DND-41 (cell line): ENCODE data around the gene PDILT.

ENCODE experiments used
- ATAC-seq: fragments of 200-7000 bp; cut with Tn5 transposase; 3 replicates; pipeline ENCODE4 v1.9.1; 2021; ENCODE audit warnings: low read depth; ENCODE audit not compliant: insufficient read depth
- DNase-seq: peaks from one replicate; pipeline ENCODE4 v3.0.0-alpha.2; 2020
- H2AFZ ChIP-seq: 2 replicates; pipeline ENCODE4 v1.6.0; 2012; ENCODE audit warnings: low read depth, low read length
- H3K27ac ChIP-seq: 2 replicates; pipeline ENCODE4 v1.5.1; 2012; ENCODE audit warnings: low read length, inconsistent platforms
- H3K27me3 ChIP-seq: fragments of 200-600 bp; sonication (generic); 2 replicates; pipeline ENCODE4 v1.6.0; 2012; ENCODE audit warnings: low read length, mild to moderate bottlenecking, inconsistent platforms; ENCODE audit not compliant: insufficient read depth, poor library complexity
- H3K36me3 ChIP-seq: 2 replicates; pipeline ENCODE4 v1.5.1; 2012; ENCODE audit warnings: low read length, inconsistent platforms; ENCODE audit not compliant: insufficient read depth
- H3K4me1 ChIP-seq: 2 replicates; pipeline ENCODE4 v1.5.1; 2012; ENCODE audit warnings: mild to moderate bottlenecking, low read length; ENCODE audit not compliant: insufficient read depth
- H3K4me2 ChIP-seq: 2 replicates; pipeline ENCODE4 v1.6.0; 2012; ENCODE audit warnings: mild to moderate bottlenecking, moderate library complexity, low read length, inconsistent platforms; ENCODE audit not compliant: insufficient read depth
- H3K4me3 ChIP-seq, 2 experiments: fragments of 200-600 bp in 1 of 2; shearing (Covaris generic) in 1 of 2; 2 replicates each; pipeline ENCODE4 v1.5.1; 2012 to 2016; ENCODE audit warnings: inconsistent platforms in 2 of 2, low read length in 2 of 2, mild to moderate bottlenecking in 2 of 2, low read depth in 1 of 2, moderate library complexity in 1 of 2
- H3K79me2 ChIP-seq: 2 replicates; pipeline ENCODE4 v1.6.0; 2012; ENCODE audit warnings: low read length, inconsistent platforms; ENCODE audit not compliant: insufficient read depth
- H3K9ac ChIP-seq: 2 replicates; pipeline ENCODE4 v1.6.0; 2012; ENCODE audit warnings: low read depth, mild to moderate bottlenecking, inconsistent platforms, low read length, moderate library complexity
- H3K9me3 ChIP-seq: 2 replicates; pipeline ENCODE4 v1.5.1; 2012; ENCODE audit warnings: low read length, moderate library complexity, mild to moderate bottlenecking, inconsistent platforms; ENCODE audit not compliant: insufficient read depth, severe bottlenecking
- H4K20me1 ChIP-seq: 2 replicates; pipeline ENCODE4 v1.6.0; 2012; ENCODE audit warnings: low read length; ENCODE audit not compliant: insufficient read depth
- EZH2 ChIP-seq: IDR thresholded peaks from 3 replicates; pipeline ENCODE4 v1.6.1; 2012; ENCODE audit warnings: borderline replicate concordance, low read depth, mild to moderate bottlenecking, moderate library complexity, low read length, inconsistent platforms; ENCODE audit not compliant: severe bottlenecking
- TF ChIP-seq, protein P1 (sequence below): IDR thresholded peaks from 2 replicates; pipeline ENCODE4 v1.5.1; 2012; ENCODE audit warnings: borderline replicate concordance, low read length, moderate library complexity, mild to moderate bottlenecking; ENCODE audit not compliant: poor library complexity, severe bottlenecking; ENCODE audit errors: extremely low read depth

The PDILT gene

DNA sequence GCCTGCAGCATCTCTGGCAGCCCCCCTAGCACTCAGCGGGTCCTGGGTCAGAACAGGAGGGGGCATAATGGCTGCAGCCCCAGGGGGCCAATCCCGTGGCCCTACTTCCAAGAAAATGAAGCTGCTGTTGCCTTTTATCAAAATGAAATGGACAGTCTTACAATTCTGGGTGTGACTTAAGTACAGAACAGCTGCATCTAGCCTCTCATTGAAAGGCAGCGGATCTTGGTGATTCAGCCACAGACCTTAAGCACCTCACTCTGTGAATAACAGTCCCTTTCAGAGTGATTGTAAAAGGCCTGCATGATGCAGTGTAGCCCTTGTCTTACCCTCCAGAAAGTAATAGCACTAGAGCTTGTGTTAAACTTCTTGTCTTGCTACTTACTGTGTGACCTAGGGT is 40.5 kb downstream of the PDILT start:
- H3K9me3 ChIP-seq, result no peaks in the 10 kb centered on the region
- no peak for ATAC-seq
- no peak overlapping the region for H3K4me3 ChIP-seq
- no peaks in the 10 kb centered on the region for H3K36me3 ChIP-seq
- H4K20me1 ChIP-seq, result no peaks in the 10 kb centered on the region
- no peaks in the 10 kb centered on the region for H3K4me1 ChIP-seq
- no peak overlapping the region for H3K9ac ChIP-seq
- H3K27me3 ChIP-seq, result no peaks in the 10 kb centered on the region
- no peak overlapping the region for H2AFZ ChIP-seq
- TF ChIP-seq, protein P1, sequence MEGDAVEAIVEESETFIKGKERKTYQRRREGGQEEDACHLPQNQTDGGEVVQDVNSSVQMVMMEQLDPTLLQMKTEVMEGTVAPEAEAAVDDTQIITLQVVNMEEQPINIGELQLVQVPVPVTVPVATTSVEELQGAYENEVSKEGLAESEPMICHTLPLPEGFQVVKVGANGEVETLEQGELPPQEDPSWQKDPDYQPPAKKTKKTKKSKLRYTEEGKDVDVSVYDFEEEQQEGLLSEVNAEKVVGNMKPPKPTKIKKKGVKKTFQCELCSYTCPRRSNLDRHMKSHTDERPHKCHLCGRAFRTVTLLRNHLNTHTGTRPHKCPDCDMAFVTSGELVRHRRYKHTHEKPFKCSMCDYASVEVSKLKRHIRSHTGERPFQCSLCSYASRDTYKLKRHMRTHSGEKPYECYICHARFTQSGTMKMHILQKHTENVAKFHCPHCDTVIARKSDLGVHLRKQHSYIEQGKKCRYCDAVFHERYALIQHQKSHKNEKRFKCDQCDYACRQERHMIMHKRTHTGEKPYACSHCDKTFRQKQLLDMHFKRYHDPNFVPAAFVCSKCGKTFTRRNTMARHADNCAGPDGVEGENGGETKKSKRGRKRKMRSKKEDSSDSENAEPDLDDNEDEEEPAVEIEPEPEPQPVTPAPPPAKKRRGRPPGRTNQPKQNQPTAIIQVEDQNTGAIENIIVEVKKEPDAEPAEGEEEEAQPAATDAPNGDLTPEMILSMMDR, result no peak
- TF ChIP-seq EZH2, result no peak
- DNase-seq, result no peak
- H3K79me2 ChIP-seq, result no peaks in the 10 kb centered on the region
- no peak overlapping the region for H3K4me2 ChIP-seq
- H3K27ac ChIP-seq, result no peak overlapping the region

DNA sequence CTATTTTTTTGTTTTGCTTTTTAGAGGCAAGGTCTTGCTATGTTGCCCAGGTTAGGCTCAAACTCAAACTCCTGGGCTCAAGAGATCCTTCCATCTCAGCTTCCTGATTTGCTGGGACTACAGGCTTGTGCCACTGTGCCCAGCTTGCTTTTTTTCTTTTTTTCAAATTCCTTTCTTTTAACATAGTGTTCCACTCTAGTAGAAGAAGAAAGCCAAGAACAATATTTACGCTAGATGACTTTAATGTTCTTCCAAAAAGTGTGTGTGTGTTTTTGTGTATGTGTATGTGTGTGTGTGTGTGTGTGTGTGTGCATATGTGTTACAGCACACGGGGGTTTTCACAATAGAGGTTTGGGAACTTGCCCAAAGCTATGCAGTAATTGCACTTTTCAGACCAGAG is 41.3 kb downstream of the PDILT start:
- DNase-seq (no peak), ATAC-seq (no peak)
- Histone ChIP-seq H3K27me3 (no peaks in the 10 kb centered on the region), H3K4me2 (no peak overlapping the region), H4K20me1 (no peaks in the 10 kb centered on the region), H3K9me3 (no peaks in the 10 kb centered on the region), H3K36me3 (no peaks in the 10 kb centered on the region), H3K9ac (no peak overlapping the region), H3K27ac (no peak overlapping the region), H3K4me1 (no peaks in the 10 kb centered on the region), H2AFZ (no peak overlapping the region), H3K79me2 (no peaks in the 10 kb centered on the region), H3K4me3 (no peak overlapping the region)
- TF ChIP-seq, protein P1, result no peak
- no peak for TF ChIP-seq EZH2

DNA sequence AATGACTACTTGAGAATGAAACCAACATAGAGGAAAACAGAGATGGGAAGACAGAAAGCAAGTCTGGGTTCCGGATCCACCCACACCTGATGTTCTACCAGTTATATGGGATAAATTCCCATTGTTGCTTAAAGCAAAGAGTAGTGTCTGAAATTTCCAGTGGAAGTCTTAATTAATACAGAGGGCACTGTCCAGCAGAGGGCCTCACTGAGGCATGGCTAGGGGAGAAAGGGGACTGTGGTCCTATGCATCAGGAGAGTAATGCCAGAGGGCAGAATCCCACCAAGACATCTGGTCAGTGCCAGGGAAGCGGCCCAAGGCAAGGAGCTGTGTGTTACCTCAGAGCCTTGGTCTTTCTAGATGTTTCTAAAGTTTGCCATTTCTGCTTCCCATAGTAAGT is 44.5 kb downstream of the PDILT start:
- DNase-seq (no peak), ATAC-seq (no peak)
- Histone ChIP-seq H3K27ac (no peak overlapping the region), H3K36me3 (no peaks in the 10 kb centered on the region), H3K4me1 (no peaks in the 10 kb centered on the region), H3K9ac (no peak overlapping the region), H2AFZ (no peak overlapping the region), H3K4me3 (no peak overlapping the region), H3K9me3 (no peaks in the 10 kb centered on the region), H3K27me3 (peaks cover 4% of the 10 kb centered on the region), H3K79me2 (no peaks in the 10 kb centered on the region), H3K4me2 (no peak overlapping the region), H4K20me1 (no peaks in the 10 kb centered on the region)
- TF ChIP-seq, protein P1, result peak; percentile 26
- no peak for TF ChIP-seq EZH2
